ENCODE results near the gene APMAP.

DNA sequence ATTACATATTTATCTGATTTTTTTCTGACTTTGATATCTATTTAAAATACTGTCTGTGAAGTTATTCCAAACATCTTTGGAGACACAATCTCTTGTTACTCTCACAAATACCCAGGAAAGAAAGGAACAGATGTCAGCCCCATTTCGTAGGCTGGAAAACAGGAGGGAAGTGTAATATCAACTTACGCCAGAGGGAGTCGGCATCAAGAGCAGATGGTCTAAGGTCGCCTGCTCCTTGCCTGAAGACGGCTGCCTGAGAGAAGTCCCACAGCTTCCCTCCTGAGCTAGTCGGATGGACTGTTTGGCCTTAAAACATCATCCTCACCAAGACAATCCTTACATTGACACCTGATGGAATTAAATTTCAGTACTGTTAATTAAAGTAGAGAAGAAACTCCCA lies 30.0 kb downstream of the APMAP start:
- TF ChIP-seq MXI1 (IDR thresholded peaks at IDR 0.05; ENCODE audit: low read depth, low read length): no peak
- TF ChIP-seq, protein P1, sequence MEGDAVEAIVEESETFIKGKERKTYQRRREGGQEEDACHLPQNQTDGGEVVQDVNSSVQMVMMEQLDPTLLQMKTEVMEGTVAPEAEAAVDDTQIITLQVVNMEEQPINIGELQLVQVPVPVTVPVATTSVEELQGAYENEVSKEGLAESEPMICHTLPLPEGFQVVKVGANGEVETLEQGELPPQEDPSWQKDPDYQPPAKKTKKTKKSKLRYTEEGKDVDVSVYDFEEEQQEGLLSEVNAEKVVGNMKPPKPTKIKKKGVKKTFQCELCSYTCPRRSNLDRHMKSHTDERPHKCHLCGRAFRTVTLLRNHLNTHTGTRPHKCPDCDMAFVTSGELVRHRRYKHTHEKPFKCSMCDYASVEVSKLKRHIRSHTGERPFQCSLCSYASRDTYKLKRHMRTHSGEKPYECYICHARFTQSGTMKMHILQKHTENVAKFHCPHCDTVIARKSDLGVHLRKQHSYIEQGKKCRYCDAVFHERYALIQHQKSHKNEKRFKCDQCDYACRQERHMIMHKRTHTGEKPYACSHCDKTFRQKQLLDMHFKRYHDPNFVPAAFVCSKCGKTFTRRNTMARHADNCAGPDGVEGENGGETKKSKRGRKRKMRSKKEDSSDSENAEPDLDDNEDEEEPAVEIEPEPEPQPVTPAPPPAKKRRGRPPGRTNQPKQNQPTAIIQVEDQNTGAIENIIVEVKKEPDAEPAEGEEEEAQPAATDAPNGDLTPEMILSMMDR (IDR thresholded peaks at IDR 0.05): no peak
- no peak for TF ChIP-seq POLR2AphosphoS5 (IDR thresholded peaks at IDR 0.05; ENCODE audit: low read depth, low read length)
- TF ChIP-seq TEAD4 (IDR thresholded peaks at IDR 0.05; ENCODE audit: borderline replicate concordance, insufficient read depth): no peak
- TF ChIP-seq RXRA (IDR thresholded peaks at IDR 0.05; ENCODE audit: borderline replicate concordance, low read depth): no peak
- no peak for TF ChIP-seq SIN3A (IDR thresholded peaks at IDR 0.05; ENCODE audit: borderline replicate concordance, low read depth, low read length)
- TF ChIP-seq TAF1 (IDR thresholded peaks at IDR 0.05; ENCODE audit: borderline replicate concordance, low read depth, low read length): no peak
- TF ChIP-seq JUND (IDR thresholded peaks at IDR 0.05): no peak
- TF ChIP-seq, protein P2, sequence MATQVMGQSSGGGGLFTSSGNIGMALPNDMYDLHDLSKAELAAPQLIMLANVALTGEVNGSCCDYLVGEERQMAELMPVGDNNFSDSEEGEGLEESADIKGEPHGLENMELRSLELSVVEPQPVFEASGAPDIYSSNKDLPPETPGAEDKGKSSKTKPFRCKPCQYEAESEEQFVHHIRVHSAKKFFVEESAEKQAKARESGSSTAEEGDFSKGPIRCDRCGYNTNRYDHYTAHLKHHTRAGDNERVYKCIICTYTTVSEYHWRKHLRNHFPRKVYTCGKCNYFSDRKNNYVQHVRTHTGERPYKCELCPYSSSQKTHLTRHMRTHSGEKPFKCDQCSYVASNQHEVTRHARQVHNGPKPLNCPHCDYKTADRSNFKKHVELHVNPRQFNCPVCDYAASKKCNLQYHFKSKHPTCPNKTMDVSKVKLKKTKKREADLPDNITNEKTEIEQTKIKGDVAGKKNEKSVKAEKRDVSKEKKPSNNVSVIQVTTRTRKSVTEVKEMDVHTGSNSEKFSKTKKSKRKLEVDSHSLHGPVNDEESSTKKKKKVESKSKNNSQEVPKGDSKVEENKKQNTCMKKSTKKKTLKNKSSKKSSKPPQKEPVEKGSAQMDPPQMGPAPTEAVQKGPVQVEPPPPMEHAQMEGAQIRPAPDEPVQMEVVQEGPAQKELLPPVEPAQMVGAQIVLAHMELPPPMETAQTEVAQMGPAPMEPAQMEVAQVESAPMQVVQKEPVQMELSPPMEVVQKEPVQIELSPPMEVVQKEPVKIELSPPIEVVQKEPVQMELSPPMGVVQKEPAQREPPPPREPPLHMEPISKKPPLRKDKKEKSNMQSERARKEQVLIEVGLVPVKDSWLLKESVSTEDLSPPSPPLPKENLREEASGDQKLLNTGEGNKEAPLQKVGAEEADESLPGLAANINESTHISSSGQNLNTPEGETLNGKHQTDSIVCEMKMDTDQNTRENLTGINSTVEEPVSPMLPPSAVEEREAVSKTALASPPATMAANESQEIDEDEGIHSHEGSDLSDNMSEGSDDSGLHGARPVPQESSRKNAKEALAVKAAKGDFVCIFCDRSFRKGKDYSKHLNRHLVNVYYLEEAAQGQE (IDR thresholded peaks at IDR 0.05; ENCODE audit: low read depth, low read length): no peak
- no peak for TF ChIP-seq EP300 (IDR thresholded peaks at IDR 0.05; ENCODE audit: borderline replicate concordance in 1 of 2, low read depth in 1 of 2, low read length in 1 of 2)
- TF ChIP-seq, protein P3, sequence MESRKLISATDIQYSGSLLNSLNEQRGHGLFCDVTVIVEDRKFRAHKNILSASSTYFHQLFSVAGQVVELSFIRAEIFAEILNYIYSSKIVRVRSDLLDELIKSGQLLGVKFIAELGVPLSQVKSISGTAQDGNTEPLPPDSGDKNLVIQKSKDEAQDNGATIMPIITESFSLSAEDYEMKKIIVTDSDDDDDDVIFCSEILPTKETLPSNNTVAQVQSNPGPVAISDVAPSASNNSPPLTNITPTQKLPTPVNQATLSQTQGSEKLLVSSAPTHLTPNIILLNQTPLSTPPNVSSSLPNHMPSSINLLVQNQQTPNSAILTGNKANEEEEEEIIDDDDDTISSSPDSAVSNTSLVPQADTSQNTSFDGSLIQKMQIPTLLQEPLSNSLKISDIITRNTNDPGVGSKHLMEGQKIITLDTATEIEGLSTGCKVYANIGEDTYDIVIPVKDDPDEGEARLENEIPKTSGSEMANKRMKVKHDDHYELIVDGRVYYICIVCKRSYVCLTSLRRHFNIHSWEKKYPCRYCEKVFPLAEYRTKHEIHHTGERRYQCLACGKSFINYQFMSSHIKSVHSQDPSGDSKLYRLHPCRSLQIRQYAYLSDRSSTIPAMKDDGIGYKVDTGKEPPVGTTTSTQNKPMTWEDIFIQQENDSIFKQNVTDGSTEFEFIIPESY (IDR thresholded peaks at IDR 0.05; ENCODE audit: borderline replicate concordance, low read depth): no peak
